Suppressor macrophage treated with lipopolysaccharide for 4 hours (primary cell): Measurements from ENCODE around the gene CHID1.

Experiments
- DNase-seq: peaks from one replicate; pipeline ENCODE4 v3.0.0-alpha.2; 2020

CHID1 gene

GRCh38 chr11:907668-908067 lies 2.9 kb downstream of the CHID1 start:
- DNase-seq: no peak

DNA sequence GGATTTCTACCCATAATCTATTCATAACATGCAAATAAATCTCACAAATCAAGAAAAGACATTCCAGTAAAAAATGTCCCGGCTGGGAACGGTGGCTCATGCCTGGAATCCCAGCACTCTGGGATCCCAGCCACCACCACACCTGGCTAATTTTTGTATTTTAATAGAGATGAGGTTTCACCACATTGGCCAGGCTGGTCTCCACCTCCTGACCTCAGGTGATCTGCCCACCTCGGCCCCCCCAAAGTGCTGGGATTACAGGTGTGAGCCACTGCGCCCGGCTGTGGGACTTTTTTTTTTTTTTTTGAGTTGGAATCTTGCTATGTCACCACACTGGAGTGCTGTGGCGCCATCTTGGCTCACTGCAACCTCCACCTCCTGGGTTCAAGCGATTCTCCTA lies 4.7 kb downstream of the CHID1 start:
- no peak for DNase-seq

DNA sequence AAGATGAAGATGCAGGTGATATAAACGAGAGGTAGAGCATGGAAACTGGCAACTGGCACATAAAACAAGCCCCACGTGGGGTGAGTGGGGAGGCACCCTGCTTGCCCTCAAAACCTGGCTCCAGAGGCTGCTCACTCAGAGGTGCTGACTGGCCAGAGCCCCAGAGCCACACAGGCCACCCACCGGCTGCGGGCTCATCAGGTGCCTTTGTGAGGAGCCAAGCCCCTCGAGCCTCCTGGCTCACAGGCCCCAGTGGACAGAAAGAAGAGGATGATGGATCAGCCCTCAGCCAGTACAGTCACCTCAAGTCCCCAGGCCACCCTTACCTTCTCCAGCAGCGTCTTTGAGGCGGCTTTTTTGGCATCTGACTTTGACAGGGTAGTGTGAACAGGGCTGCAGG lies 6.2 kb downstream of the CHID1 start:
- no peak for DNase-seq

DNA sequence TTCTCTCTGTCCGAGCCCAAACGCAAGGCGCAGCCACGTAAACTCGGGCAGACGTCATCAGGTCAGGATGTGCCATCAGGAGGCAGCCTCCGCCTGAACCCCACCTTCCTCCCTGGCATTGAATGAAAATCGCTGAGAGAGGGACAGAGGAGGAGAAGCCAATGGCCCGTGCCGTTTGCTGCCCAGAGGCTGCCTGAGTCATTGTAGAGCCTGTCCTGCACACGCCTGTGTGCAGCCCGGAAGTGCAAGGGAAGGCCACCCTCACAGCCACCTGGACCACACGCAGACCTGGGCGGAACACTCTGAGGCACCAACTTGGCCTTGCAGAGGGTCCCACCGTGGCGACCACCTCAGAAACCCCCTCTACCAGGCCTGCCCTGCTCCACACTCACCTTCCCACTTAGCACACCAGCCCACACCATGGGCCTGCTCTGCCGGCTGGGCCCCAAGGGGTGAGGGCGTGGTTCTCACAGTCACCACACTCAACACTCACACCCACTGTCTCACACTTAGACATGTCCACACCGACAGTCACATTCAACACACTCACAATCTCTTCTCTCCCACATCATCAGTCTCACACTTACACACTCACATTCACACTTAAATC lies 9.1 kb downstream of the CHID1 start:
- DNase-seq: no peak

- no peak for DNase-seq
Measured at GRCh38 chr11:900545-900944, 10.1 kb downstream of the CHID1 start.

- DNase-seq: no peak
Measured at GRCh38 chr11:899724-900123, 10.9 kb downstream of the CHID1 start.

- no peak for DNase-seq
Measured at GRCh38 chr11:898540-899190, 11.9 kb downstream of the CHID1 start.

DNA sequence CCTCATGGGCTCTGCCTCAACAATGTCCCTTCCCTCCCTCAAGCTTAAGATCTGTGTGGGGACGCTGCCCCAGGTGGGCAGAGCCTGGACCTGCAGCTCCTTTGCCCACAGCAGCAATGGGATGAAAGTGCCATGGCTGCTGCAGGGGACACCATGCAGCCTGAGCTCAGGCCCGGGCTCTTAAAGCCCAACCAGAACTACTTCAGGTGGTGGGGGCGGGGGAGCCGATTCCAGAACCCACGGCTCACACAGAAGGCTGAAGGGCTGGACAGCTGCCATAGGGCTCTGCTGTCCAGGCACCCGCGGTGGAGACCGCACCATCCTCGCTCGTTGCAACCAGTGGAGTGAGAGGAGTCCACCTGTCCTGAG lies 12.5 kb downstream of the CHID1 start:
- no peak for DNase-seq

GRCh38 chr11:897253-898142 lies 13.1 kb downstream of the CHID1 start:
- DNase-seq: no peak

DNA sequence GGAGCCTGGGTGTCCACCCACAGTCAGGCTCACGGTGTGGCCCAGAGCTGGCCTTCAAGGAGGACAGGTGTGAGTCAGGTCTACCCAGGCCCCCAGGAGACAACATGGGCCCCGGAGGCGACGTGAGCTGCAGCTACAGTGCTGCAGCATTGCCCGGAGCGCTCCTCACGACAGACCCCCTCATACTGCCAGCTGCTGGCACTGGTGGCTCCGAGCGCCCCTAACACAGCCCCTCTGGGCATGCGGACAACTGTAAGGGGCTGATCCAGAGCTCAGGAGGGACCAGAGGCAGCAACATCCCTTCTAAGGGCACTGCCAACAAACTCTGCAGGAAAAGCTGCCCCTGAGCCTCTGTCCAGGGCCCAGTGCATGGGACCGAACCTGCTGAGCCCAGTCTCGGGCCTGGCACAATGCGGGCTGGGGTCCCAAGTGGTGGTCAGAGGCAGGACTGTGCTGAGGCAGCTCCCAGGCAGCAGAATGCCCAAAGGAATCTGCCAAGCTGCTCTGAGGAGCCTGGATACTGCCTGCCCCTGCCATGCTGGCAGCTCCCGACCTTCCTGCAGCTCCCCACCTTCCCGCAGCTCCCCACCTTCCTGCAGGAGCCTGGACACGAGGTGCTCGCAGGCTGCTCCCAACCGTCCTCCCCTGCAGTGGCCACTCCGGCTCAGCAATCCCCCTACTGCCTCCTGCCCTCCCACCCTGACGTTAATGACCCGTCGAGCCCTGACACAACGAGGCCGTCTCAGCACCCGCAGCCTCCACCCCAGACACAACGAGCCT lies 15.1 kb downstream of the CHID1 start:
- no peak for DNase-seq

GRCh38 chr11:894575-895201 lies 15.9 kb downstream of the CHID1 start:
- DNase-seq: no peak

DNA sequence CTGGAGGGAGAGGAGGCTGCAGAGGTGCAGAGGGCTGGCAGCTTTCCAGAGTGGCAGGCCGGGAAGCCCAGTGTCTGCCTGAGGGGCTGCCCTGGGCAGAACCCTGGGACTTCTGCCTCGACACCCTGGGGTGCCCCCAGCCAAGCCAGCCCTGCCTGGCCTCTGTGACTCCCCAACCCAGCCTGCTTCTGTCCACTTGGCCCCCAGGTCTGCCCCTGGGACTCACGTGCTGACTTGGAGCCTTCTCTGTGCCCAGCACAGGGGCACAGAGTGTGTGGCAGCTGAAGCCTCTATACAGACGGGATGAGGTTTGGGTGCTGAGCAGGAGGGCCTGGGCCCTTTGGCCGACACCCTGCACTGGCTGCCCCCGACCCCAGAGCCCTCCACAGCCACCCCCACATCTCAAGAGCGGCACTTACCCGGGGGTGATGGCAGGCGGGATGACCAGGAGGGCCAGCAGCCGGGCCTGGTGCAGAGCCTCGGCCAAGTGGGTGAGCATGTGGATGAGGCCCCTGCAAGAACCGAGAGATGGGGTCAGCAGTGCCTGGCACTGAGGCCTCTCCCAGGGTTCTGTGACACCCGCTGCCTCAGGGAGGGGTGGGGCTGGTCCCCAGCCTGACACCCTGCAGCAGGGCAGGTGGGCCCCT lies 17.5 kb downstream of the CHID1 start:
- no peak for DNase-seq

DNA sequence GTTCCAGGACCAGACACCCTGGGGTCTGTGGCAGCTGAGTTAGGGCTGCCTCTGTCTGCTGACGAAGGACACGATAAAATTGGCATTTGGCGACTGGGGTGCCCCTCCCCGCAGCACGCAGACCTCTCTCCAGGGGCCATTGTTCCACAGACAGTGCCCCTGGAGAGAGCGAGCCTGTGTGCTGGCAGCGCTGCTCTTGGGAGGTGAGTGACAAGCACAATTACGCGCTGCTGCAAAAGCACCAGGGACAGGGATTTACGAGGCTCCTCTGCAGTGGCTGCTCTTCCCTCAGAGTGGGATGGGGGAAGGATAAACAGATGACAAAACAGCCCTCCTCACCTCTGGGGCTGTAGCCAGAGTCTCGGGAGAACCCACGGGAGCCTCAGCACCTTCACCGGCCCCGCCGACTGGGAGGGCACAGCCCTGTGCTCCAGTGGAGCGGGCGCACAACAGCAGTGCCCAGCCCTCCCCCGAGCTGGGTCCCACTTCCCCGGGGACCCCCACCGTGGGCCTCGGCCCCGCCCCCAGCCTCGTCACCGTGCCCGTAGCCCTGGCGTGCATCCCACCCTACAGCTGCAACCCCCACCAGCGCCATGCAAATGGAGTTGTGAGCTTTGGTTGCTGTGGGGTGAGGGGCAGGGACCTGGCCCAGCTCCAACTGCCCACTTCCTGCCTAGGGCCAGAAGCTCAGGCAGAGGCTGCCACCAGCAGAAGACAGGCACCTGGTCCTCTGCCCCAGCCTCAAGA lies 19.6 kb downstream of the CHID1 start:
- DNase-seq: no peak

DNA sequence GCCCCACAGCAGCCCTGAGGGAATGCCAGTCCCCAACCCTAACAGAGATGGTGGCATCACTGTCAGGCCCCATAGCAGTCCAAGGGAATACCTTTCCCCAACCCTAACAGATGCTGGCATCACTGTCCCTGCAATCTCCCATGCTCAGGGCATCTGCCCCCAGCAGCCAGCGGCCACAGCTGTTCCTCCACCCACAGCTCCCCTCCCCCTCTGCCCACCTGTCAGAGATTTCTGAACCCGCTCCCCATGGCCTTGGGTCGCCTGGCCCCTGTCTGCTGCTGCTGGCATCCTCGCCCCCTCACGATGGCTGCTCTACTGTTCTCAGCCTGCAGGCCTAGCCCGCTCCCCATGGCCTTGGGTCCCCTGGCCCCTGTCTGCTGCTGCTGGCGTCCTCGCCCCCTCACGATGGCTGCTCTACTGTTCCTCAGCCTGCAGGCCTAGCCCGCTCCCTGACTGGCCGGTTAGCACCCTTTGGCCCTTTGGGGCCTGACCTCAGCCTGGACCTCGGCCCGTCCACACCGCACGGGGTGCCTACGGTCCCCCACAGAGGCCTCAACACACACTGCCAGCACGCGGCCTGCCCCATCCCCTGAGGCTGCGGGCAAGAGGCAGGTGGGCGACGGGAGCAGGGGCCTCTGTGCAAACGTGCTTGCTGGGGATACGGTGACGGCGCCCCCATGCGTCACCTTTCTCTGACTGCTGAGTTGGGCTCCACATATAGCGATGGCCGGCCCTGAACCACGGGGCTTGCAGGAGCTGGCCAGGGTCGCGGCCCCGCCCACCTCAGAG lies 20.7 kb downstream of the CHID1 start:
- no peak for DNase-seq

DNA sequence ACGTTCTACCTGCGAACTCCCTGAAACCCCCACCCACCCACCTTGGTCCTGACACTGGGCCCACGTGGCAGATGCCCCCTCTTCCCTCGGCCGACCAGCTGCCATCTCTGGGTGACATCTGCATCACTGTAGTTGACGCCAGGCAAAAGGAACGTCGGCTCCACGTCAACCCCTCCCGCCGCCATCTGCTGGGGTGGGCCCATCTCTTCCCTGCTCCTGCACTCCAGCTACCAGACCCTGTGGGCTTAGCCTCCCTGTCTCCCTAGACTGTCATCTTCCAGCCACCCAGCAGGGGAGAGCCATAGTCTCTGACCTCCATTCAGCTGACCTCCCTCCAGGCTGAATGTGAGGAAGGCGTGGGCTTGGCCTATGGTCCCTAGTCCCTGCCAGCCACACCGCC lies 21.4 kb downstream of the CHID1 start:
- no peak for DNase-seq

DNA sequence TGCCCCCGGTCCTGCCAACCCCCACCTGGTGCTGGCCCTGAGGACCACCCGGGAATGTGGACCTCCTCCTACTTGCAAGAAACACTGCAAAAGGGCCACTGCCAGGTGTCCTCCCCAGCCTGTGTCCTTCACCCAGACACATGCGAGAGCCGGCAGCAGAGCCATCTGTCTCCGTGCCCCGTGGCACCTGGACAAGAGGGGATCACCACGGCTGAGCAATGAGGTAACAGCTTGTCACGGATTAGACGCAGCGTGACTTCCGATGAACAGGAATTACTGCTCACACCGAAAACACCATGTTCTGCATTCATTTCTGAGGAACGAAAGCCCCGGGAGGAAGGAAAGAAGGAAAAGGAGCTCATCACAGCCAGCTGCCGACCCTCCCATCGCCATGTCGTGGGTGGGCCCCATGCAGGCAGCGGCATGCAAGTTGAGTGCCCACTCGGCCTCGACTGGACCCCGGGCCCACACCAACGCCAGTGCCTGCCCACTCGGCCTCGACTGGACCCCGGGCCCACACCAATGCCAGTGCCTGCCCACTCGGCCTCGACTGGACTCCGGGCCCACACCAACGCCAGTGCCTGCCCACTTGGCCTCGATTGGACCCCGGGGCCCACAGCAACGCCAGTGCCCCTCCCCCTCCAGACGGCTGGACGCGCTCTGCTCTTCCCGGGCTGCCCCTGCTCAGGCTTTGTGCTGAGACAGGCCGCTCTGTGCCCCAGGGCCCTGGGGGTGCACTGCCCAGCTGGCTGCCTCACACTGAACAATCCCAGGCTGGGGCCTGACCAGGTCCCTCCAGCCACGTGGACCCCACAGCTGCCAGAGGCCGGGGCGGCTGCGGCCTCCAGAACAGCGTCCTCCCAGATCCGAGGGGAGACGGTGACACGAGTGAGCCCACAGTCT lies 22.0 kb downstream of the CHID1 start:
- no peak for DNase-seq

GRCh38 chr11:887589-887988 lies 23.0 kb downstream of the CHID1 start:
- no peak for DNase-seq

- DNase-seq: no peak
Measured at GRCh38 chr11:886568-886967, 24.0 kb downstream of the CHID1 start.

- DNase-seq: no peak
Measured at GRCh38 chr11:884578-885070, 26.0 kb downstream of the CHID1 start.
